Stimulated activated CD8-positive, alpha-beta memory T cell treated with anti-CD3 and anti-CD28 coated beads, Interleukin-4, amount 100 ng/mL, for 1 hour (primary cell): Measurements from ENCODE around the gene WDR93.
"Not testable (repeated sequence)": the region's sequence is repeated elsewhere in the genome, so short reads cannot be mapped to it uniquely, and the experiment has no call there.

Experiments used
- DNase-seq, 2 donors: peaks; one replicate each; pipeline ENCODE4 v3.0.0-alpha.2; 2020; ENCODE audit warnings: low read depth in 2 of 2, low spot score in 1 of 2

The WDR93 gene

GRCh38 chr15:89681146-89681545 is 9.5 kb upstream of the WDR93 start:
- DNase-seq = no peak

- DNase-seq = no peak
These were observed 4.6 kb upstream of the WDR93 start for GRCh38 chr15:89685995-89686394.

GRCh38 chr15:89686522-89686921 is 4.1 kb upstream of the WDR93 start:
- no peak for DNase-seq

- DNase-seq = not testable (repeated sequence)
These were observed 708 bp upstream of the WDR93 start for GRCh38 chr15:89689930-89690275.

- DNase-seq = no peak
These were observed 2.5 kb downstream of the WDR93 start for GRCh38 chr15:89693091-89693490.

GRCh38 chr15:89693696-89694095 is 3.1 kb downstream of the WDR93 start:
- DNase-seq = no peak

- no peak for DNase-seq
These were observed 4.6 kb downstream of the WDR93 start for GRCh38 chr15:89695198-89695597.

GRCh38 chr15:89704411-89704810 is 13.8 kb downstream of the WDR93 start:
- DNase-seq = no peak

GRCh38 chr15:89707577-89707976 is 17.0 kb downstream of the WDR93 start:
- no peak for DNase-seq

GRCh38 chr15:89714775-89715174 is 24.2 kb downstream of the WDR93 start:
- no peak for DNase-seq

- DNase-seq = no peak
These were observed 32.4 kb downstream of the WDR93 start for GRCh38 chr15:89723031-89723430.

GRCh38 chr15:89724621-89725020 is 34.0 kb downstream of the WDR93 start:
- DNase-seq = no peak

- DNase-seq = no peak
These were observed 34.5 kb downstream of the WDR93 start for GRCh38 chr15:89725064-89725463.

GRCh38 chr15:89728254-89728653 is 37.6 kb downstream of the WDR93 start:
- no peak for DNase-seq

GRCh38 chr15:89731275-89731674 is 40.7 kb downstream of the WDR93 start:
- no peak for DNase-seq

- no peak for DNase-seq
These were observed 42.0 kb downstream of the WDR93 start for GRCh38 chr15:89732451-89733172.

- no peak for DNase-seq
These were observed 45.2 kb downstream of the WDR93 start for GRCh38 chr15:89735773-89736172.

GRCh38 chr15:89740137-89740536 is 49.5 kb downstream of the WDR93 start:
- peak; percentile 6 to 17 for DNase-seq

- DNase-seq = no peak
These were observed 52.4 kb downstream of the WDR93 start for GRCh38 chr15:89743011-89743410.

- DNase-seq = no peak
These were observed 53.0 kb downstream of the WDR93 start for GRCh38 chr15:89743594-89743993.

- no peak for DNase-seq
These were observed 54.5 kb downstream of the WDR93 start for GRCh38 chr15:89745131-89745530.

- no peak for DNase-seq
These were observed 55.2 kb downstream of the WDR93 start for GRCh38 chr15:89745768-89746167.

GRCh38 chr15:89746386-89746780 is 55.8 kb downstream of the WDR93 start:
- DNase-seq = no peak
